Measurements from ENCODE around the gene PARVG.

The PARVG gene

GRCh38 chr22:44167501-44167900, 13.2 kb upstream of the PARVG start:
- Histone ChIP-seq H3K27me3 (replicated peaks in 2 of 5; ENCODE audit: control insufficient read depth in 4 of 5, insufficient read depth in 5 of 5, low read length in 4 of 5) (no peaks in the 10 kb centered on the region), H3K27ac (ENCODE audit: insufficient read depth in 1 of 2, low read depth in 1 of 2, low read length in 2 of 2, poor library complexity in 1 of 2, severe bottlenecking in 2 of 2) (no peak overlapping the region), H3K9me3 (ENCODE audit: control extremely low read depth in 1 of 5, control insufficient read depth in 4 of 5, insufficient read depth in 2 of 5, low read depth in 1 of 5, low read length in 4 of 5) (no peaks in the 10 kb centered on the region), H3K4me3 (ENCODE audit: control insufficient read depth in 1 of 7, extremely low read depth in 1 of 7, insufficient read depth in 4 of 7, low read depth in 2 of 7, low read length in 6 of 7) (no peak overlapping the region), H3K4me1 (ENCODE audit: control extremely low read depth in 1 of 4, control insufficient read depth in 4 of 4, insufficient read depth in 4 of 4, low read length in 3 of 4) (peaks cover 3 to 18% (median 11%) of the 10 kb centered on the region in 4 experiments), H3K36me3 (ENCODE audit: control insufficient read depth in 4 of 4, insufficient read depth in 4 of 4, low read length in 3 of 4) (peaks cover 4 to 41% (median 28%) of the 10 kb centered on the region in 4 experiments)
- WGBS (ENCODE audit: insufficient coverage) = 95% methylated on average over 4 of the region's 12 CpGs
- DNase-seq = no peak
- ChIA-PET POLR2A (no interaction called here), CTCF (interaction anchor here (1.1 kb wide), 1 partner anchor 16 kb away, joined by 3 read pairs; no protein-coding TSS in a partner anchor)

DNA sequence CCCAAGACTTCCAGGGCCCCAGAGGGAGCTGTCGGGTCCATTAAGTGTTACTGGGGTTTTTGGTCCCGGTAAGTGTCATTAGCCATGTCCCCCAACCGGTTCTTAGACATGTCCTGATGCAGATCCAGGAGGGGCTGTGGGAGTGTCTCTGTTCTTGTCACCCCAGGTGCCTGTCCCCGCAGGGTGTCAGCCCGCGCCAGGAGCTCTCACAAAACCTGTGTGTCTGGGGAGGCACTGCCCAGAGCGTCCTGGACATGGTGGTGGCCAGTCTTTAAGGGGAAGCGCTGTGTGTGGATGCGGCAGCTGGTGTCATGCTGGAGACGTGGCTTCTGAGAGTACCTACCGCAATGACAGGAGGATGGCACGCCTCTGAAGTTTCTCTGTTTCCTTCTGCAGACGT, 12.5 kb upstream of the PARVG start:
- H3K36me3 ChIP-seq (ENCODE audit: control insufficient read depth in 4 of 4, insufficient read depth in 4 of 4, low read length in 3 of 4) = peaks cover 4 to 38% (median 28%) of the 10 kb centered on the region in 4 experiments
- DNase-seq = no peak
- WGBS (ENCODE audit: insufficient coverage) = 93% methylated on average over 13 of the region's 13 CpGs
- POLR2A ChIA-PET = no interaction called here
- peaks cover 7 to 26% (median 18%) of the 10 kb centered on the region in 4 experiments for H3K4me1 ChIP-seq (ENCODE audit: control extremely low read depth in 1 of 4, control insufficient read depth in 4 of 4, insufficient read depth in 4 of 4, low read length in 3 of 4)
- CTCF ChIA-PET = interaction anchor here (1.0 kb wide), 1 partner anchor 11 kb away, joined by 3 read pairs; no protein-coding TSS in a partner anchor
- no peaks in the 10 kb centered on the region for H3K27me3 ChIP-seq (replicated peaks in 2 of 5; ENCODE audit: control insufficient read depth in 4 of 5, insufficient read depth in 5 of 5, low read length in 4 of 5)
- no peaks in the 10 kb centered on the region for H3K9me3 ChIP-seq (ENCODE audit: control extremely low read depth in 1 of 5, control insufficient read depth in 4 of 5, insufficient read depth in 2 of 5, low read depth in 1 of 5, low read length in 4 of 5)
- no peak overlapping the region for H3K27ac ChIP-seq (ENCODE audit: insufficient read depth in 1 of 2, low read depth in 1 of 2, low read length in 2 of 2, poor library complexity in 1 of 2, severe bottlenecking in 2 of 2)
- H3K4me3 ChIP-seq (ENCODE audit: control insufficient read depth in 1 of 7, extremely low read depth in 1 of 7, insufficient read depth in 4 of 7, low read depth in 2 of 7, low read length in 6 of 7) = no peak overlapping the region

GRCh38 chr22:44170470-44170869, 10.3 kb upstream of the PARVG start:
- 95% methylated on average over 6 of the region's 11 CpGs for WGBS (ENCODE audit: insufficient coverage)
- DNase-seq = no peak
- CTCF ChIA-PET = interaction anchor here (1.9 kb wide), 1 partner anchor 13 kb away, joined by 4 read pairs; no protein-coding TSS in a partner anchor
- Histone ChIP-seq H3K4me1 (ENCODE audit: control extremely low read depth in 1 of 4, control insufficient read depth in 4 of 4, insufficient read depth in 4 of 4, low read length in 3 of 4) (peaks cover 7 to 34% (median 25%) of the 10 kb centered on the region in 4 experiments), H3K9me3 (ENCODE audit: control extremely low read depth in 1 of 5, control insufficient read depth in 4 of 5, insufficient read depth in 2 of 5, low read depth in 1 of 5, low read length in 4 of 5) (no peaks in the 10 kb centered on the region), H3K27me3 (replicated peaks in 2 of 5; ENCODE audit: control insufficient read depth in 4 of 5, insufficient read depth in 5 of 5, low read length in 4 of 5) (no peaks in the 10 kb centered on the region), H3K27ac (ENCODE audit: insufficient read depth in 1 of 2, low read depth in 1 of 2, low read length in 2 of 2, poor library complexity in 1 of 2, severe bottlenecking in 2 of 2) (no peak overlapping the region), H3K4me3 (ENCODE audit: control insufficient read depth in 1 of 7, extremely low read depth in 1 of 7, insufficient read depth in 4 of 7, low read depth in 2 of 7, low read length in 6 of 7) (no peak overlapping the region), H3K36me3 (ENCODE audit: control insufficient read depth in 4 of 4, insufficient read depth in 4 of 4, low read length in 3 of 4) (peaks cover 0 to 24% (median 19%) of the 10 kb centered on the region in 4 experiments)
- POLR2A ChIA-PET = no interaction called here

- peak in 2 of 3 donors; percentile 13 to 21 for DNase-seq
- ChIA-PET POLR2A (interaction anchor here (1.9 kb wide), 1 partner anchor 10 kb away, joined by 14 read pairs; the partner anchor contains the start of gene PARVG), CTCF (interaction anchor here (0.7 kb wide), 1 partner anchor 9 kb away, joined by 4 read pairs; the partner anchor contains the start of gene PARVG)
- Histone ChIP-seq H3K9me3 (ENCODE audit: control extremely low read depth in 1 of 5, control insufficient read depth in 4 of 5, insufficient read depth in 2 of 5, low read depth in 1 of 5, low read length in 4 of 5) (no peaks in the 10 kb centered on the region), H3K27me3 (replicated peaks in 2 of 5; ENCODE audit: control insufficient read depth in 4 of 5, insufficient read depth in 5 of 5, low read length in 4 of 5) (no peaks in the 10 kb centered on the region), H3K27ac (ENCODE audit: insufficient read depth in 1 of 2, low read depth in 1 of 2, low read length in 2 of 2, poor library complexity in 1 of 2, severe bottlenecking in 2 of 2) (no peak overlapping the region), H3K36me3 (ENCODE audit: control insufficient read depth in 4 of 4, insufficient read depth in 4 of 4, low read length in 3 of 4) (peaks cover 0 to 20% (median 16%) of the 10 kb centered on the region in 4 experiments), H3K4me3 (ENCODE audit: control insufficient read depth in 1 of 7, extremely low read depth in 1 of 7, insufficient read depth in 4 of 7, low read depth in 2 of 7, low read length in 6 of 7) (no peak overlapping the region), H3K4me1 (ENCODE audit: control extremely low read depth in 1 of 4, control insufficient read depth in 4 of 4, insufficient read depth in 4 of 4, low read length in 3 of 4) (peaks cover 7 to 34% (median 25%) of the 10 kb centered on the region in 4 experiments)
- WGBS (ENCODE audit: insufficient coverage) = 83% methylated on average over 3 of the region's 6 CpGs
These were observed 9.2 kb upstream of the PARVG start for GRCh38 chr22:44171561-44171960.

GRCh38 chr22:44172370-44173108, 8.2 kb upstream of the PARVG start:
- WGBS (ENCODE audit: insufficient coverage) = 24% methylated on average over 21 of the region's 22 CpGs
- ChIA-PET CTCF (interaction anchor here (1.0 to 1.3 kb wide), 2 partner anchors 9 to 45 kb away, joined by 3 to 4 read pairs; no protein-coding TSS in a partner anchor), POLR2A (interaction anchor here (1.2 to 1.9 kb wide), 2 partner anchors 9 to 14 kb away, joined by 4 to 14 read pairs; partner anchors contain the start of gene PARVG)
- Histone ChIP-seq H3K9me3 (ENCODE audit: control extremely low read depth in 1 of 5, control insufficient read depth in 4 of 5, insufficient read depth in 2 of 5, low read depth in 1 of 5, low read length in 4 of 5) (no peaks in the 10 kb centered on the region), H3K4me3 (ENCODE audit: control insufficient read depth in 1 of 7, extremely low read depth in 1 of 7, insufficient read depth in 4 of 7, low read depth in 2 of 7, low read length in 6 of 7) (peak overlapping the region in 3 of 7 experiments; percentile 0 to 40 (median 16)), H3K4me1 (ENCODE audit: control extremely low read depth in 1 of 4, control insufficient read depth in 4 of 4, insufficient read depth in 4 of 4, low read length in 3 of 4) (peaks cover 7 to 34% (median 25%) of the 10 kb centered on the region in 4 experiments), H3K27ac (ENCODE audit: insufficient read depth in 1 of 2, low read depth in 1 of 2, low read length in 2 of 2, poor library complexity in 1 of 2, severe bottlenecking in 2 of 2) (peak overlapping the region in 1 of 2 experiments; percentile 58), H3K36me3 (ENCODE audit: control insufficient read depth in 4 of 4, insufficient read depth in 4 of 4, low read length in 3 of 4) (peaks cover 0 to 20% (median 14%) of the 10 kb centered on the region in 4 experiments), H3K27me3 (replicated peaks in 2 of 5; ENCODE audit: control insufficient read depth in 4 of 5, insufficient read depth in 5 of 5, low read length in 4 of 5) (no peaks in the 10 kb centered on the region)
- peak; percentile 53 to 91 (median 88) for DNase-seq

GRCh38 chr22:44173154-44173553, 7.6 kb upstream of the PARVG start:
- Histone ChIP-seq H3K36me3 (ENCODE audit: control insufficient read depth in 4 of 4, insufficient read depth in 4 of 4, low read length in 3 of 4) (peaks cover 0 to 16% (median 13%) of the 10 kb centered on the region in 4 experiments), H3K4me3 (ENCODE audit: control insufficient read depth in 1 of 7, extremely low read depth in 1 of 7, insufficient read depth in 4 of 7, low read depth in 2 of 7, low read length in 6 of 7) (peak overlapping the region in 1 of 7 experiments; percentile 40), H3K9me3 (ENCODE audit: control extremely low read depth in 1 of 5, control insufficient read depth in 4 of 5, insufficient read depth in 2 of 5, low read depth in 1 of 5, low read length in 4 of 5) (no peaks in the 10 kb centered on the region), H3K27me3 (replicated peaks in 2 of 5; ENCODE audit: control insufficient read depth in 4 of 5, insufficient read depth in 5 of 5, low read length in 4 of 5) (no peaks in the 10 kb centered on the region), H3K4me1 (ENCODE audit: control extremely low read depth in 1 of 4, control insufficient read depth in 4 of 4, insufficient read depth in 4 of 4, low read length in 3 of 4) (peaks cover 7 to 35% (median 25%) of the 10 kb centered on the region in 4 experiments), H3K27ac (ENCODE audit: insufficient read depth in 1 of 2, low read depth in 1 of 2, low read length in 2 of 2, poor library complexity in 1 of 2, severe bottlenecking in 2 of 2) (no peak overlapping the region)
- WGBS (ENCODE audit: insufficient coverage) = 95% methylated on average over 6 of the region's 10 CpGs
- DNase-seq = no peak
- POLR2A ChIA-PET = interaction anchor here (1.2 to 1.9 kb wide), 2 partner anchors 9 to 14 kb away, joined by 4 to 14 read pairs; partner anchors contain the start of gene PARVG
- CTCF ChIA-PET = interaction anchor here (1.0 to 1.3 kb wide), 2 partner anchors 8 to 46 kb away, joined by 3 to 4 read pairs; no protein-coding TSS in a partner anchor

All from common myeloid progenitor, CD34-positive (primary cell).